Smooth muscle cell (in vitro differentiated cells): ENCODE results near the gene CRTAP. TPM values are rescaled to one million over a fixed set of nuclear protein-coding genes. Genes with fewer than 3 reads are reported as not detected.
A peak's percentile ranks its signal among the peaks of the same experiment; 100 is the strongest.

Source experiments
- DNase-seq: peaks from one replicate; lab custom pipeline; 2025; ENCODE audit not compliant: unreplicated experiment; lab: John Stamatoyannopoulos, UW
- H2AFZ ChIP-seq: fragments of 200-600 bp; sonication (generic); 2 replicates; pipeline ENCODE4 v1.6.0; 2016; ENCODE audit warnings: antibody characterized with exemption, low read depth, mild to moderate bottlenecking
- H3F3A ChIP-seq: fragments of 200-600 bp; sonication (generic); 2 replicates; pipeline ENCODE4 v1.6.0; 2017; ENCODE audit warnings: antibody characterized with exemption, low read depth
- H3K27ac ChIP-seq: fragments of 200-600 bp; sonication (generic); 2 replicates; pipeline ENCODE4 v1.5.1; 2016; ENCODE audit warnings: low read depth, mild to moderate bottlenecking
- H3K27me3 ChIP-seq: fragments of 200-600 bp; sonication (generic); 2 replicates; pipeline ENCODE4 v1.6.1; 2016; ENCODE audit warnings: low read depth, mild to moderate bottlenecking
- H3K36me3 ChIP-seq: fragments of 200-600 bp; sonication (generic); 2 replicates; pipeline ENCODE4 v1.5.1; 2016; ENCODE audit warnings: low read depth
- H3K4me1 ChIP-seq: fragments of 200-600 bp; sonication (generic); 2 replicates; pipeline ENCODE4 v1.5.1; 2016; ENCODE audit warnings: low read depth
- H3K4me2 ChIP-seq: fragments of 200-600 bp; sonication (generic); 2 replicates; pipeline ENCODE4 v1.6.0; 2016; ENCODE audit warnings: mild to moderate bottlenecking
- H3K4me3 ChIP-seq: fragments of 200-600 bp; sonication (generic); 2 replicates; pipeline ENCODE4 v1.5.1; 2016; ENCODE audit warnings: mild to moderate bottlenecking
- H3K79me2 ChIP-seq: fragments of 200-600 bp; sonication (generic); 2 replicates; pipeline ENCODE4 v1.6.0; 2016; ENCODE audit warnings: low read depth, mild to moderate bottlenecking
- H3K9ac ChIP-seq: fragments of 200-600 bp; sonication (generic); 2 replicates; pipeline ENCODE4 v1.6.0; 2016; ENCODE audit warnings: low read depth
- H3K9me3 ChIP-seq: fragments of 200-600 bp; sonication (generic); replicated peaks from 2 replicates; pipeline ENCODE4 v1.5.1; 2016; ENCODE audit warnings: low read depth
- H4K20me1 ChIP-seq: fragments of 200-600 bp; sonication (generic); 2 replicates; pipeline ENCODE4 v1.6.0; 2016; ENCODE audit warnings: low read depth
- CTCF ChIP-seq: fragments of 200-600 bp; sonication (generic); IDR thresholded peaks from 2 replicates; pipeline ENCODE4 v1.5.1; 2017; ENCODE audit warnings: borderline replicate concordance, mild to moderate bottlenecking, antibody characterized with exemption; ENCODE audit not compliant: insufficient read depth, poor library complexity, severe bottlenecking
- whole genome bisulfite sequencing: methylation state at CpG from one replicate; pipeline ENCODE4 v1.1.7; 2016; ENCODE audit warnings: low lambda C conversion rate; 5-methylcytosine and 5-hydroxymethylcytosine counted together
- polyA plus RNA-seq: library from polyadenylated mRNA; unstranded; fragments of >200 nt; fragmentation: Nextera tagmentation; extraction: Ambion mirVana; gene quantifications from 2 replicates; pipeline ENCODE4 v1.2.1, GENCODE V29; 2016
- total RNA-seq: library from RNA; depleted of rRNA; stranded (reverse); fragments of >200 nt; gene quantifications from 2 replicates; pipeline ENCODE4 v1.2.3, GENCODE V29; 2014

CRTAP gene
- total and polyA plus RNA-seq, 2 experiments from 2014 or later: 195 to 206 TPM

GRCh38 chr3:33071181-33071580 lies 42.6 kb upstream of the CRTAP start:
- H3K27me3 ChIP-seq: no peaks in the 10 kb centered on the region
- no peak overlapping the region for H3K4me3 ChIP-seq
- H3K9ac ChIP-seq: no peak overlapping the region
- no peak for DNase-seq
- no peak overlapping the region for H3K27ac ChIP-seq
- no peak for TF ChIP-seq CTCF
- peaks cover 52% of the 10 kb centered on the region for H4K20me1 ChIP-seq
- no peaks in the 10 kb centered on the region for H3K4me1 ChIP-seq
- H3K9me3 ChIP-seq: no peaks in the 10 kb centered on the region
- 69% methylated on average over 4 of the region's 4 CpGs for WGBS
- no peaks in the 10 kb centered on the region for H3F3A ChIP-seq
- H3K36me3 ChIP-seq: no peaks in the 10 kb centered on the region
- no peak overlapping the region for H2AFZ ChIP-seq
- H3K79me2 ChIP-seq: no peaks in the 10 kb centered on the region
- H3K4me2 ChIP-seq: no peak overlapping the region

- Histone ChIP-seq H3K27me3 (no peaks in the 10 kb centered on the region), H2AFZ (no peak overlapping the region), H4K20me1 (peaks cover 54% of the 10 kb centered on the region), H3K4me3 (no peak overlapping the region), H3F3A (no peaks in the 10 kb centered on the region), H3K27ac (no peak overlapping the region), H3K4me2 (no peak overlapping the region), H3K9ac (no peak overlapping the region), H3K9me3 (no peaks in the 10 kb centered on the region), H3K36me3 (no peaks in the 10 kb centered on the region), H3K4me1 (no peaks in the 10 kb centered on the region), H3K79me2 (no peaks in the 10 kb centered on the region)
- TF ChIP-seq CTCF: no peak
- 65% methylated on average over 1 of the region's 1 CpG for WGBS
- DNase-seq: no peak
These were observed 41.9 kb upstream of the CRTAP start for GRCh38 chr3:33071946-33072345.

GRCh38 chr3:33074217-33075067 lies 39.4 kb upstream of the CRTAP start:
- H3K27ac ChIP-seq: no peak overlapping the region
- no peaks in the 10 kb centered on the region for H3K79me2 ChIP-seq
- no peaks in the 10 kb centered on the region for H3K9me3 ChIP-seq
- H3K36me3 ChIP-seq: no peaks in the 10 kb centered on the region
- H3K4me1 ChIP-seq: no peaks in the 10 kb centered on the region
- no peak overlapping the region for H2AFZ ChIP-seq
- 58% methylated on average over 13 of the region's 13 CpGs for WGBS
- no peak overlapping the region for H3K9ac ChIP-seq
- TF ChIP-seq CTCF: peak; percentile 93
- no peak overlapping the region for H3K4me3 ChIP-seq
- H3K27me3 ChIP-seq: no peaks in the 10 kb centered on the region
- H3K4me2 ChIP-seq: peak overlapping the region; percentile 67
- no peaks in the 10 kb centered on the region for H3F3A ChIP-seq
- H4K20me1 ChIP-seq: peaks cover 60% of the 10 kb centered on the region
- DNase-seq: peak; percentile 5

GRCh38 chr3:33075995-33076394 lies 37.8 kb upstream of the CRTAP start:
- 70% methylated on average over 6 of the region's 6 CpGs for WGBS
- Histone ChIP-seq H3K79me2 (no peaks in the 10 kb centered on the region), H3K27ac (no peak overlapping the region), H3K9ac (no peak overlapping the region), H3F3A (no peaks in the 10 kb centered on the region), H3K4me3 (no peak overlapping the region), H3K36me3 (no peaks in the 10 kb centered on the region), H3K9me3 (no peaks in the 10 kb centered on the region), H3K4me2 (no peak overlapping the region), H2AFZ (no peak overlapping the region), H3K27me3 (no peaks in the 10 kb centered on the region), H4K20me1 (peaks cover 65% of the 10 kb centered on the region), H3K4me1 (no peaks in the 10 kb centered on the region)
- DNase-seq: no peak
- TF ChIP-seq CTCF: no peak
